IPS DF 4.7 (cell line): Measurements from ENCODE around the gene MED28.

Experiments used
- DNase-seq: peaks from one replicate; pipeline ENCODE4 v3.0.0-alpha.2; 2013; ENCODE audit warnings: low spot score; ENCODE audit errors: extremely low read depth

The MED28 gene

GRCh38 chr4:17665852-17666251 lies 51.4 kb downstream of the MED28 start:
- DNase-seq: no peak

- no peak for DNase-seq
These were observed 52.8 kb downstream of the MED28 start for GRCh38 chr4:17667253-17667652.

GRCh38 chr4:17667653-17668201 lies 53.3 kb downstream of the MED28 start:
- DNase-seq: no peak

DNA sequence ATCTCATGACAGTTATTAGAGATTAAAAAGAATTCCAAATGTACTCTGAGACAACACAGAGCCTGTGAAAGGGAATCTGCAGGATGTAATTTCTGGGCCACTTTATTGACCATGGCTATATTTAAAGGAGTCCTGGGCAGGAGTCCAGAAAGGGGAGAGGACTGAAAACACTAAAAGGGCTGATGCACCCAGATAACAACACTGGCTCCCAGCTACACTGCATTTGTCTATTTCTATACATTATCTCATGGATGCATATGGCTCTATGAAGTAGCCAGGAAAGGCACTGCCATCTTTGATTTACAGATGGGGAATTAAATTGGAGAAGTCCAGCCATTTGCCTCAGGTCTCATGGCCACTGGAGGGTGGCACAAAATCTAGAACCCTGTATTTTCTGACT lies 56.0 kb downstream of the MED28 start:
- DNase-seq: no peak

DNA sequence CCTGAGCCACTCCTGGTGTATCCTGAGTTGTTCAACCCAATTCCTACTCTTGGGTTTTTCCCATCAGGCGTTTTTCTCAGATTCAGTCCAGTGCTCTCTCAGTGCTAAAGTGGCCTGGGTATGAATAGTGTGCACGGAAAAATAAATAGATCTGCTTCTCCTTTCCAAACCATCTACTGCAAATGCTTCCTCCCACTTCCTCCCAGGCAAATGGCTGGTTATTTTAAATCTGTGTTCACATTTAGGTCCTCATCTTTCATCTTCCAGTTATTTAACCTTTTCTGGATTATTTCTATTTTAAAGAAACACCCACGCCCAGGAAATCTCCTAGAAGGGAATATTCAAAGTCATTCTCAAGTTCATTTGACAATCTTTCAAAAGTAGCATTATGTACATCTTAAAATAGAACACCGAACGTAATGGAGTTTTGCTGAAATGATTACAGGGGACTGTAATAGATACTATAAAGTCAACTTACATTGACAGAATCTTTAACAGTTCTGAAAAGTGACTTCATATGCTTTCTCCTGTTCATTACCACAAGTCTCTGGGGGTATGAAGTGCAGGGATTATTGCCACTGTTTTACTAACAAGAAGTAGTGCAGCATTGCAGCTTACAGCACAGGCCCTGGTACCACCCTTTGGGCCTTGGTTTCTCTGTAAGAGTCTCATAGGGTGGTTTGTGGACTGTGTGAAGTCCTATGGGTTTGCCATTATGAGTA lies 66.3 kb downstream of the MED28 start:
- DNase-seq: no peak

DNA sequence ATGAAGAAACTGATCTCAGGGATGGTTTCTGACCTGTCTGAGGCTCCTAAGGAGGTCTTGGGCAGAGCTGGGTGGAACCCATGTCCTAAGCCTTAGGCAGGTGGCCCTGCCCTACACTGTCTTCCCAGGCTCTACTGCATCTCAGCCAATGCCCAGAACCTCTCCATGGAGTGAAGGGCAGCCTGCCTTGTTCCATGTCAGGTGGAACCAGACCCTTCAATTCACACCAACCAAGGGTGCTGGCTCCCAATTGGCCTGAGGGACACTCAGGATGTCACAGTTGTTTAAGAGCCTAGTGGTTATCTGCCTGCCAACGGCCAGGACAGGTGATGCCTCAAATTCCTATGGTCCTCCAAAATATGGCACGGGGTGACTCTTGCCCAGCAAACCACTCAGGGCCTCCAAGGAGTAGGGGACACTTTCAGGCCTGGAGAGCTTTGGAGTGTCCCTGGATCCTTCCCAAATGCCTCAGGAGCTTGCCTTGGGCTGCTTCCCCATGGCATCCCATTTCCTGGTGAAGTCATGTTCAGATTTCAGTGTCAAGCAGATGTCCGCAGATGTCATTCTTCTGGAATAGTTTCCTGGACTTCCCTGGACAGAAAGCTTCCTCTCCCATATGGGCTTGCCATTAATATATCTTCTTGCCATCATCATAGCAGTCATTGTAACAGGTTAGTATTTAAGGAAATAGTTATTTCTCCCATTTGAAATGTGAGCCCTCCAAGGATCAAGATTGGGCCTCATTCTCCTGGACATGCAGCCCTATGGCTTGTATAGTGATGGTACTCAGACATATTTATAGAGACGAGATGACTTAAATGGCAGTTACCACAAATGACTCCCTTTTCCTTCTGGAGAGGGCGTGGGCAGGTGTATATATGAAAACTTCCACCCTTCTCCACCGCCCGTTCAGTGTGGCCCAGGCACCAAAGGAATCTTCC lies 67.1 kb downstream of the MED28 start:
- no peak for DNase-seq

GRCh38 chr4:17682222-17682566 lies 67.8 kb downstream of the MED28 start:
- DNase-seq: no peak
